BJ (cell line): Measurements from ENCODE around the gene APLP2. TPM values are rescaled to one million over a fixed set of nuclear protein-coding genes. Genes with fewer than 3 reads are reported as not detected.

Experiments used
- CTCF ChIA-PET: fragments of 350-600 bp; formaldehyde crosslinking; extraction: SDS; loops from one replicate; lab custom pipeline; 2021; ENCODE audit warnings: antibody characterized with exemption, inconsistent platforms; lab: Yijun Ruan, JAX
- POLR2A ChIA-PET: fragments of 300-600 bp; sonication (Branson Sonifier 250); formaldehyde crosslinking; extraction: SDS; loops from one replicate; lab custom pipeline; 2021; ENCODE audit warnings: antibody characterized with exemption; lab: Charles Lee
- DNase-seq: peaks from one replicate; pipeline ENCODE4 v3.0.0-alpha.2; 2011; ENCODE audit warnings: low read depth
- H3K27me3 ChIP-seq: 2 replicates; pipeline ENCODE4 v1.6.0; 2011; ENCODE audit warnings: low read length; ENCODE audit not compliant: control insufficient read depth, insufficient read depth
- H3K36me3 ChIP-seq: 2 replicates; pipeline ENCODE4 v1.5.1; 2011; ENCODE audit warnings: low read length; ENCODE audit not compliant: control insufficient read depth, insufficient read depth
- H3K4me3 ChIP-seq: 2 replicates; pipeline ENCODE4 v1.5.1; 2011; ENCODE audit warnings: low read depth, mild to moderate bottlenecking, control low read depth, low read length
- CTCF ChIP-seq: IDR thresholded peaks from 2 replicates; pipeline ENCODE4 v1.5.1; 2011; ENCODE audit warnings: low read depth, mild to moderate bottlenecking, control low read depth, inconsistent platforms, low read length, moderate library complexity; ENCODE audit not compliant: insufficient read depth
- polyA plus RNA-seq: library from polyadenylated mRNA; depleted of rRNA; stranded (reverse); fragments of >200 nt; gene quantifications from 2 replicates; pipeline ENCODE4 v1.2.3, GENCODE V29; 2011

Gene APLP2
- polyA plus RNA-seq, 1 experiment, result 465 TPM

GRCh38 chr11:130042093-130042591 is 27.6 kb upstream of the APLP2 start:
- DNase-seq, result peak; percentile 71
- Histone ChIP-seq H3K27me3 (no peaks in the 10 kb centered on the region), H3K36me3 (no peaks in the 10 kb centered on the region), H3K4me3 (no peak overlapping the region)
- CTCF ChIA-PET, result no interaction called here
- POLR2A ChIA-PET, result no interaction called here
- no peak for TF ChIP-seq CTCF

GRCh38 chr11:130043575-130043974 is 26.1 kb upstream of the APLP2 start:
- ChIA-PET CTCF (no interaction called here), POLR2A (no interaction called here)
- no peak for TF ChIP-seq CTCF
- H3K27me3 ChIP-seq, result no peaks in the 10 kb centered on the region
- H3K4me3 ChIP-seq, result no peak overlapping the region
- no peaks in the 10 kb centered on the region for H3K36me3 ChIP-seq
- no peak for DNase-seq

- DNase-seq, result no peak
- no peaks in the 10 kb centered on the region for H3K27me3 ChIP-seq
- CTCF ChIA-PET, result no interaction called here
- H3K36me3 ChIP-seq, result no peaks in the 10 kb centered on the region
- POLR2A ChIA-PET, result interaction anchor here (0.6 kb wide), 1 partner anchor 43 kb away, joined by 15 read pairs; no protein-coding TSS in a partner anchor
- TF ChIP-seq CTCF, result no peak
- H3K4me3 ChIP-seq, result no peak overlapping the region
Measured at GRCh38 chr11:130047141-130047540, 22.6 kb upstream of the APLP2 start.

- DNase-seq, result no peak
- CTCF ChIA-PET, result interaction anchor here (1.7 kb wide), 1 partner anchor 18 kb away, joined by 4 read pairs; no protein-coding TSS in a partner anchor
- H3K36me3 ChIP-seq, result no peaks in the 10 kb centered on the region
- no peak for TF ChIP-seq CTCF
- H3K27me3 ChIP-seq, result no peaks in the 10 kb centered on the region
- POLR2A ChIA-PET, result no interaction called here
- no peak overlapping the region for H3K4me3 ChIP-seq
Measured at GRCh38 chr11:130049328-130049771, 20.3 kb upstream of the APLP2 start.

- no peak for DNase-seq
- ChIA-PET CTCF (interaction anchor here (1.4 kb wide), 1 partner anchor 26 kb away, joined by 3 read pairs; no protein-coding TSS in a partner anchor), POLR2A (no interaction called here)
- Histone ChIP-seq H3K27me3 (no peaks in the 10 kb centered on the region), H3K36me3 (no peaks in the 10 kb centered on the region), H3K4me3 (no peak overlapping the region)
- no peak for TF ChIP-seq CTCF
Measured at GRCh38 chr11:130050257-130050656, 19.4 kb upstream of the APLP2 start.
